GM21423 (cell line): ENCODE results near the gene PTPRM.

ENCODE experiments used
- ATAC-seq: cut with Tn5 transposase; IDR thresholded peaks from one replicate; pipeline ENCODE4 v1.9.1; 2021; ENCODE audit warnings: mild to moderate bottlenecking, moderate library complexity; ENCODE audit not compliant: unreplicated experiment

The PTPRM gene

GRCh38 chr18:7749510-7749981, 182.4 kb downstream of the PTPRM start:
- no peak for ATAC-seq

DNA sequence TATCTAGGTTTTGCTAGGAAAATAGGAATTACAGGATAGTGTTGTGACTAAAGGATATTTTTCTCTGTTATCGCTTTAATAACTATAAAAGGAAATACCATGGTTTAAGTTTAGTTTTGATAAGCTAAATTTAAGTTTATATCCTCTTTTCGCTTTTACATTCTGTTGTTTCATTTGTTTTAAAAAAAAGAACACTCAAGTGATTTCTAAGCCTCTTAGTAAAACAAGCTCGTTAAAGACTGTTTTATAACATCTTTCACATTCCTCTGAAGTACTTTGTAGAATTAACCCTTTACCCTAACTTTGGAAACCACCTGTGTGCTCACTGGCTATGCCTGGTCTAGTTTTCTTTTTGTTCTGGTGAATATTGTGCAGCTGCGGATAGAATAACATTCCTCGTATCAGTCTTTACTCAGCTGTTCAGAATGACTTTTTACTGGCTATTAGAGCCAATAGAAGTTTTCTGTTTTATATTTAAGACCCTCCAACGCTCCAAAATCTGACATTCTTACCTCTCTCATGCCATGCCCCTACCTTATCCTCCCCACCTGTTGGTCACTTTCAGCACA, 183.1 kb downstream of the PTPRM start:
- no peak for ATAC-seq

DNA sequence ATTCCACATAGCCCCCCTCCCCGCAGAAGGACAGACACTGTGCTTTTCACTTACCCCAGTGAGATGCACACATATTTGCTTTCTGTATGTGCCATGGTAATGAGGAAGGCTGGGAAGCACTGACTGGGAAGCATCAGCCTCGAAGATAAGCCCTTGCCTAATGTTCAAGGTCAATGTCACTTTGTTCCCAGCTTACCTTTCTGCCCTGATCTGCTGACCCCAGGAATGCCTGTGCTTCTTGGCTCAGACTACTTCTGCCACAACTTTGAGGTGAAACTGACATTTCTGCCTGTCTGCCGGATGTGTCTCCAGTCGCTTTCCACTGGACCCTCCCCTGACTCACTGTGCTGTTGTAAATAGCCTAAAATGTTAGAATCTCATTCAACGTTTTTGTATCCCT, 183.8 kb downstream of the PTPRM start:
- ATAC-seq, result no peak

- ATAC-seq, result no peak
Measured at GRCh38 chr18:7754258-7754657, 187.1 kb downstream of the PTPRM start.

- no peak for ATAC-seq
Measured at GRCh38 chr18:7754725-7755181, 187.6 kb downstream of the PTPRM start.

DNA sequence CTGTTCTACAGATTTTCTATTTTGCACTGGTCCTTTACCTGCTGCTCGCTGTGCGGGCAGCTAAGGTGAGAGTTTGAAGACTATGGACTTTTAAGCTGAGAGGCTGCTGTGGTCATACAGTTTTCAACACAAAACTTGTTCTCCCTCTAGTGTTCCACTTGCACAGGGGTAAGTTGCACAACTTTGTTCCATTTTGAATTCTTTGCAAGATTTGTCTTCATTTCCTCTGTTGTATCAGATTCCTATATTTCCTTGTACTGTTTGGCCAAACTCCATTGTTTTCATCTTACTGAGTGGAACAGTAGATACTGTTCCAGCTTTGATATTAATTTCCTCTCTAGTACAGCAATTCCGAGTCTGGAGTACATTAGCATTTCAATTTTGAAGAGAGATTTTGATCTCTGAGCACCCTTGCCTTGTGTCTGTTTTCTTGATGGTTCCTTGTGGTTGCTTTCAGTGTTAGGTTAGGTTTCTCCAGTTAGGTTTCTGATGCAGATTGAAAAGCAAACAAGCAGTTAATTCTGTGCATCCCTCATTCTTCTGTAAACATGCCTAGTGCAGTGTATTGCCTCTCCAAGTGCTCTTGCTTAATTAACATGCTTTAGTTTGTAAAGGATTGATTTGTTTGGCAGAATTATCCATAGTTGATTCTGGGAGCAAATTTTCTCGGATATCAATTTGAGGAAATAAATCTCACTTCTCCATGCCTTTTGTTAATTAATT, 188.8 kb downstream of the PTPRM start:
- no peak for ATAC-seq

- no peak for ATAC-seq
Measured at GRCh38 chr18:7757175-7757574, 190.1 kb downstream of the PTPRM start.

- no peak for ATAC-seq
Measured at GRCh38 chr18:7758764-7759163, 191.6 kb downstream of the PTPRM start.

GRCh38 chr18:7760967-7761948, 194.1 kb downstream of the PTPRM start:
- no peak for ATAC-seq

DNA sequence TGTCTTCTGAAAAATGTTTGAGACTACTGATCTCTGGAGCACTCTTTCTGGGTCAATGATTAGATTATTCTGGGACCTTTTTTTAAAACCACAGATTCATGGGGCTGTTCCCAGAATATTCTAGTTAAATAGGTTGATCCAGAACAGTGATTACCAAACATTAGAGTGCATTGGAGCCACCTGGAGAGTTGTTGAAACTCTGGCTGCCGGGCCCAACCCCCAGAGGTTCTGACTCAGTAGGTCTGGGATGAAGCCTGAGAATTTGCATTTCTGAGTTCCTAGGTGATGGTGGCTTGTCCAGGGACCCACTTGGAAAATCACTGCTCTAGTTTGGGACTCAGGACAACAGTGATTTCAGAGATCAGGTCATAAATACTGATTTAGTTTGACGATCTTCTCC, 197.3 kb downstream of the PTPRM start:
- no peak for ATAC-seq

GRCh38 chr18:7766346-7766745, 199.2 kb downstream of the PTPRM start:
- no peak for ATAC-seq

GRCh38 chr18:7766817-7767216, 199.7 kb downstream of the PTPRM start:
- no peak for ATAC-seq

GRCh38 chr18:7770908-7771307, 203.8 kb downstream of the PTPRM start:
- ATAC-seq, result no peak

DNA sequence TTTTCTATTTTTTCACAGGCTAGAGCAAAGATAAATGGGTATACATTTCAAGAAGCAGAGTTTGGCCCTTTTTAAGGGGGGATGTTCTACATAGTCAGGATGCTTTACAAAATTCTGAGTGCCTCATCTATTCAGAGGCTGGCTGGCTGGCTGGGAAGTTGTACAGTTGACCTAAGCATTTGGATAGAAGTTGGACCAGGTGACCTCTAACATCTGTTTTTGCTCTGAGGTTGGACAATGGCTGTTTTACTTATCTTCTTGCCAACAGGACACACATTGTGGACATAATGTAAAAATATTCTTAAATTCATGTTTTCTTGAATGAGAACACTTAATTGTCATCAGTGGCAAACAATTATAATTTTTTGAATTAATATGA, 205.4 kb downstream of the PTPRM start:
- no peak for ATAC-seq

DNA sequence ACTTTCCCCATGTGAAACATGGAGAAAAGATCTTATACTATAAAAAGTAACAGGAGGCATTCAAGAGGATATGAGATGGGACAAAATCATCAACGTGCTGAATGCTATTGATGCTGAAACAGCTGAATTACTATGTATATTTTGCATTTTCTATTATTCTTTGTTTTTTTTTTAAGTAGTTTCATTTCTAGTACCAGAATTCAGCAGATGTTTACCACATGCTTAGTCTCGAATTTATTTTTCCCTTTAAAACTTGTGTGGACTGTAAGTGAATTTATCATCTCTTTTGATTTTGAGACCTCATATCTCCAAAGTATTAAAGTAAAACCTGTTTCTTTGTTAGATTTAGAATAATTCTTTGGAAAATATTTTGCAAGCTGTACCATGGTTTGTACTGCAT, 205.8 kb downstream of the PTPRM start:
- no peak for ATAC-seq

- ATAC-seq, result no peak
Measured at GRCh38 chr18:7775128-7775527, 208.0 kb downstream of the PTPRM start.

DNA sequence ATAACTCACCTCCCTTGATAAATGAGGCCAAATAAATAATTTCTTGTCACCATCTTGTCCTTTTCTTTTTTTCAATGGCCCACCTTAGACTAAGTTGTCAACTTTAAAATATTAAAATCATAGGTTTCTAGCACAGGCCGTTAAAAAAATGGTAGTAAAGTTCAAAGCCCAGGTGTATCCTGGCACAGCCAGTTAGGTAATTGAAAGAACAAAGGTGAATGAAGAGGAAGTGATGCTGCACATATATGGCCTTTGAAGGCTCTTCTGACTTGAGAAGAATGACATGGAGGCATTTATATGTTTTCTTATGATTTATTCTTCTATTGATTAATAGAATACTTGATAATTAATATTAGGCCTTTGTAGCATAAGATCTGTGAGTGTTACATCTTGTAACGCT, 208.7 kb downstream of the PTPRM start:
- ATAC-seq, result no peak

DNA sequence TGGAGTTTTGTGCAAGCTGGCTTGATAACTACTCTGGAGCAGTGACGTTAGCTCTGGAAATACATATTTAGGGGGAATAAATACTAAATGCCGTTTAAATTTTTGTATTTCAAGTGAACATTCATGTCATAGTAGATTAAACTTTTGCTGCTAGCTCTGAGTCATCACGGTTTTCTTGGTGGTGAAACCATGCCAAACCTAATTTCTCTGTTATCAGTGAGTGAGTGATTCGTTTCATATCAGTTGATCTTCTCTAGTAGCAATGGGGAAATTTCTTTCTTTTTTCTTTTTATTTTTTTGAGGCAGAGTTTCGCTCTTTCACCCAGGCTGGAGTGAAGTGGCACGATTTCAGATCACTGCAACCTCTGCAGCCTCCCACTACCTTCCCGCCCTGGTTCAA, 211.1 kb downstream of the PTPRM start:
- ATAC-seq, result no peak

GRCh38 chr18:7779211-7779610, 212.1 kb downstream of the PTPRM start:
- ATAC-seq, result no peak

DNA sequence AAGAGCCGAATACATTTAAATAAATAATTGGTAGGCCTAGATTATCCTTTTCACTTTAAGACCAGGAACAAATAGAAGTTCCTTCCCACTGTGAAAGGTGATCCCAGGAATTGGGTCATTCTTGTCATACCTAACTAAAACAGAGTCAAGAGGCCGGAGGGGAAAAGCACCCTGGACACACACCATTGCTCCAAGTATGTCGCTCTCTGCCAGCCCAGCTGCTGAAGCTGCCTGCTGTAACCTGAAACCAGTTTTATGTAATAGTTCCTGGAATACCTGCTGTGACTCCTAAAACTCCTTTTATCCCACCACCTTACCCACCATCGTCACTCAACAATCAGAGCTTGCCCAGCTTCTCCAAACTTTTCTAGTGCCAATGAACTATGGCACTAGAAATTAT, 217.1 kb downstream of the PTPRM start:
- no peak for ATAC-seq

DNA sequence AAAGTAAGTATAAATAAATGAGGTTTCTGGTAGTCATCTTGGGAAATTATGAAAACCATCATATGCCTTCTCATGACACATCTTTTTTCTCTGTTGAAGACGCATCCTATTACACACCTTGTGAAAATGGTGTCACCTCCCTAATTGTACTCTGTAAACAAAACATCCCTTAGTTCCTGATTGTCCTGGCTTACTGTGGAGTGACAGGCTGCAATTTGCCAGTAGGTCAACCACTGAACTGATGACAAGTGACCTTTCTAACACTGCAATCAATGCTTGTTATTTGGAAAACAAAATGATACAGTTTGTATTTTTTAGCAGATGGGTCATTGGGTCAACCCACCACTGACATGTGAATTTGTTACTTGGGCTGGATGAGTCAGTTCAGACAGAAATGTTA, 219.5 kb downstream of the PTPRM start:
- ATAC-seq, result no peak

DNA sequence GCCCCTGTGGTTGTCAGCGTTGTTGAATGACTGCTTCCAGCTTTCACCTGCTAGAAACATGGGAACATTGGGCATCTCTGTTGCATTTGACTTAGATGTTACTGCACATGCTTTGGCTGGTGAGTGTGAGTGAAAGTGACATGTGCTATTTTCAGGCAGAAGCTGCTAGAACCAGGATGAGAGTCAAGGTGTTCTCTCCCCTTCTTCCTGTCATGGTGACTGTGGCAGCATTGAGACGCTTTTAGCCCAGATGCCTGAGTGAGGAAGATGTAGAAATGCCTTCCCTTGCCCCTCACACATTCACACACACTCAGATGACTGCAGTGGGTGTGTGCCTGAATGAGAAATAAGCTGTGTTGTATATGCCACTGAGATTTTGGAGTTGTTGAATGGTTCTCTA, 220.2 kb downstream of the PTPRM start:
- no peak for ATAC-seq
